ENCODE data around the gene PAIP2.

DNA sequence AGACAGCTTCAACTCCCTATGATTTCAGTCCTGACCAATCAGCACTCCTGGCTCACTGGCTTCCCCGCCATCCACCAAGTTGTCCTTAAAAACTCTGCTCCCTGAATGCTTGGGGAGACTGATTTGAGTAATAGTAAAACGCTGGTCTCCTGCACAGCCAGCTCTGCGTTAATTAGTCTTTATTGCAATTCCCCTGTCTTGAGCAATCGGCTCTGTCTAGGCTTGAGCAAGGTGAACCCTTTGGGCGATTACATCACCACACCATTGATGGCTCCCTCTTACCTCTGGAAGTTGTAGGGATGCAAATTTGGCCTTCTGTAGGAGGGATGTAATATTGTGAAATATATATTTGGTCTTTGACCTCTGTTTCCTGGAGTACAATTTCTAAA lies 44.4 kb downstream of the PAIP2 start:
- TF ChIP-seq, protein P1, sequence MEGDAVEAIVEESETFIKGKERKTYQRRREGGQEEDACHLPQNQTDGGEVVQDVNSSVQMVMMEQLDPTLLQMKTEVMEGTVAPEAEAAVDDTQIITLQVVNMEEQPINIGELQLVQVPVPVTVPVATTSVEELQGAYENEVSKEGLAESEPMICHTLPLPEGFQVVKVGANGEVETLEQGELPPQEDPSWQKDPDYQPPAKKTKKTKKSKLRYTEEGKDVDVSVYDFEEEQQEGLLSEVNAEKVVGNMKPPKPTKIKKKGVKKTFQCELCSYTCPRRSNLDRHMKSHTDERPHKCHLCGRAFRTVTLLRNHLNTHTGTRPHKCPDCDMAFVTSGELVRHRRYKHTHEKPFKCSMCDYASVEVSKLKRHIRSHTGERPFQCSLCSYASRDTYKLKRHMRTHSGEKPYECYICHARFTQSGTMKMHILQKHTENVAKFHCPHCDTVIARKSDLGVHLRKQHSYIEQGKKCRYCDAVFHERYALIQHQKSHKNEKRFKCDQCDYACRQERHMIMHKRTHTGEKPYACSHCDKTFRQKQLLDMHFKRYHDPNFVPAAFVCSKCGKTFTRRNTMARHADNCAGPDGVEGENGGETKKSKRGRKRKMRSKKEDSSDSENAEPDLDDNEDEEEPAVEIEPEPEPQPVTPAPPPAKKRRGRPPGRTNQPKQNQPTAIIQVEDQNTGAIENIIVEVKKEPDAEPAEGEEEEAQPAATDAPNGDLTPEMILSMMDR (IDR thresholded peaks at IDR 0.05) = no peak
- TF ChIP-seq POLR2A (IDR thresholded peaks at IDR 0.05) (no peak), EP300 (IDR thresholded peaks at IDR 0.05) (no peak), POLR2AphosphoS5 (IDR thresholded peaks at IDR 0.05) (no peak)
